ENCODE measurements around the gene KRTAP10-2.

Gene KRTAP10-2

GRCh38 chr21:44548381-44548780, 2.9 kb downstream of the KRTAP10-2 start:
- H3K9me3 ChIP-seq (ENCODE audit: insufficient read depth, low read length) = 0 out of 2 replicates have a peak, but pooled peaks cover 5% of the 10 kb centered on the region
- no peaks in the 10 kb centered on the region for H3K9me2 ChIP-seq (replicated peaks; ENCODE audit: insufficient read depth, low read length)
- no peak overlapping the region for H3K27ac ChIP-seq (ENCODE audit: low read depth, low read length)
- TF ChIP-seq CTCF (IDR thresholded peaks at IDR 0.05; ENCODE audit: insufficient read depth, low read length, poor library complexity, severe bottlenecking) = no peak
- TF ChIP-seq EZH2phosphoT487 (conservative IDR thresholded peaks at IDR 0.05; ENCODE audit: low read length) = no peak
- H3K27me3 ChIP-seq (ENCODE audit: low read length) = no peaks in the 10 kb centered on the region
- H3F3A ChIP-seq (ENCODE audit: insufficient read depth) = no peaks in the 10 kb centered on the region
- H3K79me2 ChIP-seq (ENCODE audit: insufficient read depth, low read length) = no peaks in the 10 kb centered on the region
- H3K9ac ChIP-seq (ENCODE audit: low read length) = no peak overlapping the region
- H3K4me2 ChIP-seq (ENCODE audit: low read depth, low read length, poor library complexity, severe bottlenecking) = no peak overlapping the region
- H2AFZ ChIP-seq (ENCODE audit: low read depth, low read length, severe bottlenecking) = no peak overlapping the region
- 0 out of 2 replicates have a peak, but pooled peaks cover 4% of the 10 kb centered on the region for H3K36me3 ChIP-seq (ENCODE audit: low read length)
- H4K20me1 ChIP-seq (ENCODE audit: low read depth, low read length) = no peaks in the 10 kb centered on the region
- H3K4me3 ChIP-seq (ENCODE audit: insufficient read depth, low read length, poor library complexity, severe bottlenecking) = no peak overlapping the region

GRCh38 chr21:44547656-44548331, 3.5 kb downstream of the KRTAP10-2 start:
- TF ChIP-seq CTCF (IDR thresholded peaks at IDR 0.05; ENCODE audit: insufficient read depth, low read length, poor library complexity, severe bottlenecking) = no peak
- TF ChIP-seq EZH2phosphoT487 (conservative IDR thresholded peaks at IDR 0.05; ENCODE audit: low read length) = no peak
- Histone ChIP-seq H3K27ac (ENCODE audit: low read depth, low read length) (no peak overlapping the region), H3K4me2 (ENCODE audit: low read depth, low read length, poor library complexity, severe bottlenecking) (peak overlapping the region; percentile 43), H3K9ac (ENCODE audit: low read length) (peak overlapping the region; percentile 16; the same call in 1 of the 2 replicates), H4K20me1 (ENCODE audit: low read depth, low read length) (no peaks in the 10 kb centered on the region), H3K36me3 (ENCODE audit: low read length) (0 out of 2 replicates have a peak, but pooled peaks cover 4% of the 10 kb centered on the region), H3K79me2 (ENCODE audit: insufficient read depth, low read length) (no peaks in the 10 kb centered on the region), H3F3A (ENCODE audit: insufficient read depth) (no peaks in the 10 kb centered on the region), H2AFZ (ENCODE audit: low read depth, low read length, severe bottlenecking) (peak overlapping the region; percentile 88), H3K9me3 (ENCODE audit: insufficient read depth, low read length) (0 out of 2 replicates have a peak, but pooled peaks cover 11% of the 10 kb centered on the region), H3K27me3 (ENCODE audit: low read length) (no peaks in the 10 kb centered on the region), H3K4me3 (ENCODE audit: insufficient read depth, low read length, poor library complexity, severe bottlenecking) (no peak overlapping the region), H3K9me2 (replicated peaks; ENCODE audit: insufficient read depth, low read length) (no peaks in the 10 kb centered on the region)

- H3K9me2 ChIP-seq (replicated peaks; ENCODE audit: insufficient read depth, low read length) = no peaks in the 10 kb centered on the region
- no peak overlapping the region for H3K27ac ChIP-seq (ENCODE audit: low read depth, low read length)
These were observed 6.7 kb downstream of the KRTAP10-2 start for GRCh38 chr21:44544566-44544965.

More at GRCh38 chr21:44544566-44544965, 6.7 kb downstream of the KRTAP10-2 start:
- Histone ChIP-seq H3K79me2 (ENCODE audit: insufficient read depth, low read length) (no peaks in the 10 kb centered on the region), H4K20me1 (ENCODE audit: low read depth, low read length) (no peaks in the 10 kb centered on the region), H3K4me2 (ENCODE audit: low read depth, low read length, poor library complexity, severe bottlenecking) (no peak overlapping the region), H3K9ac (ENCODE audit: low read length) (no peak overlapping the region), H3K9me3 (ENCODE audit: insufficient read depth, low read length) (0 out of 2 replicates have a peak, but pooled peaks cover 12% of the 10 kb centered on the region), H3K27me3 (ENCODE audit: low read length) (no peaks in the 10 kb centered on the region), H2AFZ (ENCODE audit: low read depth, low read length, severe bottlenecking) (no peak overlapping the region), H3K36me3 (ENCODE audit: low read length) (0 out of 2 replicates have a peak, but pooled peaks cover 4% of the 10 kb centered on the region), H3K4me3 (ENCODE audit: insufficient read depth, low read length, poor library complexity, severe bottlenecking) (no peak overlapping the region), H3F3A (ENCODE audit: insufficient read depth) (no peaks in the 10 kb centered on the region)
- no peak for TF ChIP-seq CTCF (IDR thresholded peaks at IDR 0.05; ENCODE audit: insufficient read depth, low read length, poor library complexity, severe bottlenecking)
- no peak for TF ChIP-seq EZH2phosphoT487 (conservative IDR thresholded peaks at IDR 0.05; ENCODE audit: low read length)
